HG03469 (cell line): Measurements from ENCODE around the gene NLK.
"Not testable (repeated sequence)": the region's sequence is repeated elsewhere in the genome, so short reads cannot be mapped to it uniquely, and the experiment has no call there.

Experiments
- ATAC-seq: cut with Tn5 transposase; IDR thresholded peaks from one replicate; pipeline ENCODE4 v1.9.1; 2021; ENCODE audit warnings: mild to moderate bottlenecking, moderate library complexity, moderate number of reproducible peaks; ENCODE audit not compliant: unreplicated experiment

The NLK gene

GRCh38 chr17:28145348-28145747 lies 102.9 kb downstream of the NLK start:
- ATAC-seq: no peak

GRCh38 chr17:28147017-28147416 lies 104.5 kb downstream of the NLK start:
- ATAC-seq: no peak

DNA sequence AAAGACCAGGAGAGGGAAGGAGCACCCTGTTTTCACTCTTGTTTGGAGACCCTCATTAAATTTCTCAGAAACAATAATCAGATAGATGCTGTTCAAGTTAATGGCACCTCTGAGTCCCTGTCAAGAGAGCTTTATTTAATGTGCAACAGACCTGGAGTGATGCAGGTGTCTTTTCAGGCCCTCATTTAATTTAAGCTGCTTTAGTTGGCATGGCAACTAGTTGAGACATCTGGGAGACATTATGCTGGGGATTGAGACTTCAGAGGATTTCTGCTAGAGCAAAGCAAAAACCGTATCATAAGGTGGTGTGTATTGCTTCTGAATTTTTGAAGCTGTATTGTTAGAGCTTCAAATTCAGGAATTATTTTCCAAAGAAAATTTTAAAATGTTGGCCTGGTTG lies 108.5 kb downstream of the NLK start:
- ATAC-seq: no peak

DNA sequence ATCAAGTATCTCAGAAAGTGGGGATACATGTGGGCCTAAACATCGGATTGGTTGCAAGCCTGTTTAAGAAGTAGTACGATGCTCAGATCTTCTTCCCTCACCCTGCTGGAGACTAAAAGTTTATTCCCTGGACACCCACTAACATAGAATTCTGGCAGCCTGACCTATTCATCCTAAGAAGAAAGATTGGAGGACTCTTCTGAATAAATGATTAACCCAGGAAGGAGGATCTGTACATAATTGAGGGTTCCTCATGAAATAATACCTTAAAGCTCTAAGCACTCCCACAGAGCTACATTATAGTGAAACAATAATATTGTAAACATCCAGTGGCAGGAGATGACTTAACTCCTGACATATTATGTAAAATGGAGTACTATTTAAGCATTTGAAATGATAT lies 111.7 kb downstream of the NLK start:
- ATAC-seq: no peak

DNA sequence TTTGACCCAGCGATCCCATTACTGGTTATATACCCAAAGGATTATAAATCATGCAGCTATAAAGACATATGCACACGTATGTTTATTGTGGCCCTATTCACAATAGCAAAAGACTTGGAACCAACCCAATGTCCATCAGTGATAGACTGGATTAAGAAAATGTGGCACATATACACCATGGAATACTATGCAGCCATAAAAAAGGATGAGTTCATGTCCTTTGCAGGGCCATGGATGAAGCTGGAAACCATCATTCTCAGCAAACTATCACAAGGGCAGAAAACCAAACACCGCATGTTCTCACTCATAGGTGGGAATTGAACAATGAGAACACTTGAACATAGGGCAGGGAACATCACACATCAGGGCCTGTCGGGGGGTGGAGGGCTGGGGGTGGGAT lies 112.9 kb downstream of the NLK start:
- ATAC-seq: not testable (repeated sequence)

DNA sequence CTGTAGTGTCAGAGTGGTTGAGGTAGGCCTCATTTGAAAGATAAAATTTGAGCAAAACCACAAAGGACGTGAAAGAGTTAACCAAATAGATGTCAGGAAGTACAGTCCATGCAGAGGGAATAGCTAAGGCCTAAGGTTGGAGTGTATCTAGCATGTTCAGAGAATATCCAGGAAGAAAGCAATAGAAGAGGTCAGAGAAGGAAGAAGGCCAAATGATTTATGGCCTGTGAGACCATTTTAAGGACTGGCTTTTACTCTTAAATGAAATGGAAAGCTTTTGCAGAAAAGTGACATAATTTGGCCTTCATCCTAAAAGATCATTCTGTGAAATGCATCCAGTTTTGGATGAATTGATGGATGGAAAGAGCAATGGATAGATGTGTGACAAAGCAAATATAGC lies 116.5 kb downstream of the NLK start:
- ATAC-seq: no peak

DNA sequence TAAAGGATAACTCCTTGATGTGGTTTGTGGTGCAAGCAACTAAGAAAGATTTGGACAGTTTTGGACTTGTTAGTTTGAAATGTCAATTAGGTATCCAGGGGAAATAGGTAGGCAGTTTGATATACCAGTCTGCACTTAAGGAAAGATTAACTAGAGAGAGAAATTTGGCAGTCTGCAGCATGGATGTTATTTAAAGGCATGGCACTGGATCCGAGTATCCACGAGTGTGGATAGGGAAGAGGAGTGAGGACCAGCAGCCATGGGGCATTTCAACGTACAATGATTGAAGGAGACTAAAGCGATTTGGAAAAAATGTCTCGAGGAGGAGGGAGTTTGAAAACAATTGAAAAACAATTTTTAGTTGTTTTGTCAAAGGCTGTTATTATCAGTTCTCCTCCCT lies 117.4 kb downstream of the NLK start:
- no peak for ATAC-seq

- no peak for ATAC-seq
These were observed 118.1 kb downstream of the NLK start for GRCh38 chr17:28160610-28161009.

GRCh38 chr17:28161311-28161710 lies 118.8 kb downstream of the NLK start:
- no peak for ATAC-seq

DNA sequence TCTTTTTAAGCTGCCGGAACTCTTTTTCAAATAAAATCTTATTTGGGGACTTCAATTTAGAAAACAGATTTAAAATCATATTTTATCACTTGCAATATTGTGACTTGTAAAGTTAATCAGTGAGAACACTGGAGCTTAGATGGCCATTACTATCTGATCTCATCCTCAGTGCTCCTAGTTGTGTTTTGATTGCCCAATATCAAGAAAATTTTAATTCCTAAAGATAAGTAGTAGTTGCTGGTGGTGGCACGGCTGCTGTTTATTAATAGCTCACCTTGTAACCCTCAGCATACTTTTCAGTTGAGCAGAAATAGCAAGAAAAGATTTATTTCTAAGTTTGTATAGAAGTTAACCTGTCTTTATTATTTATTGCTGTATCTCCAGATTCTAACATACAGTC lies 124.0 kb downstream of the NLK start:
- no peak for ATAC-seq

- no peak for ATAC-seq
These were observed 127.3 kb downstream of the NLK start for GRCh38 chr17:28169621-28170349.

DNA sequence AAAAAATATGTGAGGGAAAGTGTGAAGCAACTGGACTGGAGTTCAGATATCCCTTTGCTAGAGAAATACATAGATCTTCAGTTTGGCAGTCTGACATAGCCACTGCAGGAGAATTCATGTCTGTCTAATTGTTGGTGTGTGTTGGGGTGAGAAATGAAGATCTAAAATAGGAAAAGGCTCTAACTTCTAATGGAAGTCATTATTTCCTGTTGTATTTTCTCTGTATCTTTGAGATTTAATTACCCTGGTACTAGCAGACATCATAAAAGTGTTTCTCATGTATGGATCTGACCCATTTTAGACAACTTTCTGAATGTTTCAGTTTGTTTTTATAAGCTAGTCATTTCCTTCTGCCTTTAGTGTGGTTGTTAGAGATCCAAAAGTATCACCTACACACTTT lies 128.3 kb downstream of the NLK start:
- ATAC-seq: no peak

DNA sequence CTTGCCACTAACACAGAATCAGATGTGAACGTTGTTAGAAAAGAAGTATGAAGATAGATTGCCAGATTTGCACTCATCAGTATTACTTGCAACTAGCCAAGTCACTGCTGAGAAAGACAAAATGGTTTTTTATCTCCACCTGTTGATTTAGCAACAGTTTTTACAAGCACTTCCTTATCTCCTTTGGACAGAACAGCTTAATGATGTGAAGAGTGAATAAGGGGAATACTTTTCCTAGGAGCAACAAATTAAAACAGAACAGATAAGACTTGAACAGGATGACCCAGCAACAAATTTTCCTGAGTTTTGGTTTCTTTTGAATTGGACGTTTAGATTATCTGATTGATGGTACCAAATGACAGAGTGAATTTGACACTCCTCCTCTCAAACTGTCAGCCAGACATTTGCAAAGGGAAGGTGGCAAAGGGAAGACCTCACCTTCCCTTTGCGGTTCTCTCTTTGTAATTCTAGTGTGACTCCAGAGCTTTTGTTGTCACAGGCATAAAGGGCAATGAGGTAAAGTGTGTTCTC lies 130.6 kb downstream of the NLK start:
- ATAC-seq: no peak

DNA sequence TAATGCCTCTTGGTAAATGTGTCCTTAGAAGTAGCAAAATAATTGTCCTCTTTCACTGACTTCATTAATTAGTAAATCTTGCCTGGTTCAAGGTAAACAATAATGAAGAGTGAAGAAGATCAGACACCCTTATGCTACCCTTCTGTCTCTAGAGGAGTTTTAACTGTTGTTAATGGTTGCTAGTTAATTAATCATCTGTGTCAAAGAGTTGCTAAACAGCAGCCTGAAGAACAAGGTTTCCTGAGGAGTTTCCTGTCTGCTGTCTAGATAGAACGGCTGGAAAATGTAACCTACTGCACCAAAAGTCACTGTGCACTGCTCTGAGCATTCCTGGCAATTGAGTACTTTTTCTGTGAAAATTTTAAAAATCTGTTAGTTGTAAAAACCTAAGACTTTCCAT lies 131.3 kb downstream of the NLK start:
- no peak for ATAC-seq

GRCh38 chr17:28174352-28175046 lies 132.0 kb downstream of the NLK start:
- no peak for ATAC-seq

- ATAC-seq: no peak
These were observed 134.9 kb downstream of the NLK start for GRCh38 chr17:28177351-28177750.

DNA sequence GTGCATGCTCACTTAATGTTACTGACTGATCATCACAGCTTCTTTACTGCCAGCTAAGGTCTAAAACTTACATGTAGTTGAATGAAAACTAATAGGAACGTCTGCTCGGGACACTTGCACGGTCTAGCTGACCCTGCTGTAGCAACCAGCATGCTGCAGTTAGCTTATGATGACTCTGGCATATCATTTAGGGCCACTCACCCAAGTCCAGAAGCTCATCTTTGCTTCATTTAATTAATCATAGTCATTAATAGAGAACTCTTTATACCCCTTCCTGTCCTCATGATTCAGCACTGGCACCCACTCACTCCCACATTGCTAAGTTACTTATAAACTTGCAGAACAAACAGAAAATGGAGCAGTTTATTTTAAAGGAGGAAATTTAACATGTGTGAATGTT lies 136.3 kb downstream of the NLK start:
- no peak for ATAC-seq

GRCh38 chr17:28180449-28180848 lies 138.0 kb downstream of the NLK start:
- ATAC-seq: no peak

DNA sequence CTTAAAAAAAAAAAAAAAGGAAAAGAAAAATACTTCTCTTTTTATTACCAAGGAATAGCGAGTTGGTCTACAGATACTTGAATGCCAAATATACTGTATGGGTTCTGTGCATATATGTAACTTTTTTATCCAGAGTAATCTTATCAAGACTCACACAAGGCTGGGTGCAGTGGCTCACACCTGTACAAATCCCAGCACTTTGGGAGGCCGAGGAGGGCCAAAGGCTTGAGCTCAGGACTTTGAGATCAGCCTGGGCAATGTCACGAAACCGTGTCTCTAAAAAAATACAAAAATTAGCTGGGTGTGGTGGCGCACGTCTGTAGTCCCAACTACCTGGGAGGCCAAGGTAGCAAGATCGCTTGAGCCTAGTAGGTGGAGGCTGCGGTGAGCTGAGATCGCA lies 139.1 kb downstream of the NLK start:
- ATAC-seq: no peak

GRCh38 chr17:28182559-28182958 lies 140.1 kb downstream of the NLK start:
- ATAC-seq: no peak

DNA sequence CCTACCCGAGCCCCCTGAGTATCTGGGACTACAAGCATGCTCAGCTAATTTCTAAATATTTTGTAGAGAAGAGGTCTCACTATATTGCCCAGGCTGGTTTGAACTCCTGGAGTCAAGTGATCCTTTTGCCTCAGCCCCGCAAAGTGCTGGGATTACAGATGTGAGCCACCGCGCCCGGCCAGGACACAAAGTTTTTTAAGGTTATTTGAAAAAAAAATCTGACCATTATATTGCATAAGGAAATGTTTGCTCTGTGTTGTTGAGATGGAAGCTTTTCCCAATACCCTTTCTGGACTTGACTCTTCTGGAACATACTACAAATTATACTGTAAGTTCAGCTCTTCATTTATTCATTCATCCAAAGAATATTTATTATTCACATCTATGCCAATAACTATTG lies 143.2 kb downstream of the NLK start:
- no peak for ATAC-seq

GRCh38 chr17:28186472-28186871 lies 144.0 kb downstream of the NLK start:
- ATAC-seq: not testable (repeated sequence)
